BJ (cell line): ENCODE measurements around the gene CD164L2. TPM values are rescaled to one million over a fixed set of nuclear protein-coding genes. Genes with fewer than 3 reads are reported as not detected.
"Not testable (repeated sequence)": the region's sequence is repeated elsewhere in the genome, so short reads cannot be mapped to it uniquely, and the experiment has no call there.

Source experiments
- CTCF ChIA-PET: fragments of 350-600 bp; formaldehyde crosslinking; extraction: SDS; loops from one replicate; lab custom pipeline; 2021; ENCODE audit warnings: antibody characterized with exemption, inconsistent platforms; lab: Yijun Ruan, JAX
- POLR2A ChIA-PET: fragments of 300-600 bp; sonication (Branson Sonifier 250); formaldehyde crosslinking; extraction: SDS; loops from one replicate; lab custom pipeline; 2021; ENCODE audit warnings: antibody characterized with exemption; lab: Charles Lee
- DNase-seq: peaks from one replicate; pipeline ENCODE4 v3.0.0-alpha.2; 2011; ENCODE audit warnings: low read depth
- H3K27me3 ChIP-seq: 2 replicates; pipeline ENCODE4 v1.6.0; 2011; ENCODE audit warnings: low read length; ENCODE audit not compliant: control insufficient read depth, insufficient read depth
- H3K36me3 ChIP-seq: 2 replicates; pipeline ENCODE4 v1.5.1; 2011; ENCODE audit warnings: low read length; ENCODE audit not compliant: control insufficient read depth, insufficient read depth
- H3K4me3 ChIP-seq: 2 replicates; pipeline ENCODE4 v1.5.1; 2011; ENCODE audit warnings: low read depth, mild to moderate bottlenecking, control low read depth, low read length
- CTCF ChIP-seq: IDR thresholded peaks from 2 replicates; pipeline ENCODE4 v1.5.1; 2011; ENCODE audit warnings: low read depth, mild to moderate bottlenecking, control low read depth, inconsistent platforms, low read length, moderate library complexity; ENCODE audit not compliant: insufficient read depth
- polyA minus RNA-seq: library from RNA; depleted of rRNA, polyadenylated mRNA; stranded (reverse); fragments of >200 nt; gene quantifications from 2 replicates; pipeline ENCODE4 v1.2.3, GENCODE V29; 2011; rRNA and poly(A)+ RNA removed
- polyA plus RNA-seq: library from polyadenylated mRNA; depleted of rRNA; stranded (reverse); fragments of >200 nt; gene quantifications from 2 replicates; pipeline ENCODE4 v1.2.3, GENCODE V29; 2011; rRNA removed

The CD164L2 gene
- polyA plus RNA-seq (not detected in 2 replicates), polyA minus RNA-seq (not detected in 2 replicates)

- peaks cover 9% of the 10 kb centered on the region for H3K27me3 ChIP-seq
- no peak for DNase-seq
- ChIA-PET CTCF (interaction anchor here (1.5 to 8.7 kb wide), 6 partner anchors 12 to 84 kb away, joined by 8 to 170 read pairs (median 11); partner anchors contain the start of gene MAP3K6), POLR2A (no interaction called here)
- no peaks in the 10 kb centered on the region for H3K36me3 ChIP-seq
- TF ChIP-seq CTCF = no peak
- H3K4me3 ChIP-seq = no peak within 1 kb of the TSS
These were observed at the start of gene CD164L2 for GRCh38 chr1:27383039-27383605. TSS of gene CD164L2 (minus strand) at chr1:27383333. CDS start at chr1:27383239, 94 bp downstream.

- H3K4me3 ChIP-seq, DNase-seq, H3K27me3 ChIP-seq, H3K36me3 ChIP-seq, POLR2A ChIA-PET: not testable (repeated sequence)
- CTCF ChIA-PET = interaction anchor here (0.6 to 0.7 kb wide), 2 partner anchors 29 to 126 kb away, joined by 3 read pairs; no protein-coding TSS in a partner anchor
These were observed 49.6 kb upstream of the CD164L2 start for GRCh38 chr1:27432725-27433124.

GRCh38 chr1:27431601-27431940 is 48.4 kb upstream of the CD164L2 start:
- no peak for TF ChIP-seq CTCF
- CTCF ChIA-PET = no interaction called here
- peaks cover 6% of the 10 kb centered on the region for H3K36me3 ChIP-seq
- POLR2A ChIA-PET = no interaction called here
- H3K27me3 ChIP-seq = no peaks in the 10 kb centered on the region
- no peak for DNase-seq
- no peak overlapping the region for H3K4me3 ChIP-seq

GRCh38 chr1:27430903-27431600 is 47.9 kb upstream of the CD164L2 start:
- Histone ChIP-seq H3K4me3 (no peak overlapping the region), H3K36me3 (peaks cover 6% of the 10 kb centered on the region), H3K27me3 (no peaks in the 10 kb centered on the region)
- TF ChIP-seq CTCF = no peak
- ChIA-PET CTCF (no interaction called here), POLR2A (no interaction called here)
- no peak for DNase-seq

- POLR2A ChIA-PET = no interaction called here
These were observed 45.9 kb upstream of the CD164L2 start for GRCh38 chr1:27429029-27429425.

More at GRCh38 chr1:27429029-27429425, 45.9 kb upstream of the CD164L2 start:
- Histone ChIP-seq H3K27me3 (no peaks in the 10 kb centered on the region), H3K4me3 (no peak overlapping the region), H3K36me3 (peaks cover 6% of the 10 kb centered on the region)
- CTCF ChIA-PET = interaction anchor here (0.7 to 2.8 kb wide), 5 partner anchors 10 to 179 kb away, joined by 3 to 10 read pairs (median 3); no protein-coding TSS in a partner anchor
- no peak for DNase-seq
- no peak for TF ChIP-seq CTCF
